ENCODE measurements around the gene MED22.

The MED22 gene

DNA sequence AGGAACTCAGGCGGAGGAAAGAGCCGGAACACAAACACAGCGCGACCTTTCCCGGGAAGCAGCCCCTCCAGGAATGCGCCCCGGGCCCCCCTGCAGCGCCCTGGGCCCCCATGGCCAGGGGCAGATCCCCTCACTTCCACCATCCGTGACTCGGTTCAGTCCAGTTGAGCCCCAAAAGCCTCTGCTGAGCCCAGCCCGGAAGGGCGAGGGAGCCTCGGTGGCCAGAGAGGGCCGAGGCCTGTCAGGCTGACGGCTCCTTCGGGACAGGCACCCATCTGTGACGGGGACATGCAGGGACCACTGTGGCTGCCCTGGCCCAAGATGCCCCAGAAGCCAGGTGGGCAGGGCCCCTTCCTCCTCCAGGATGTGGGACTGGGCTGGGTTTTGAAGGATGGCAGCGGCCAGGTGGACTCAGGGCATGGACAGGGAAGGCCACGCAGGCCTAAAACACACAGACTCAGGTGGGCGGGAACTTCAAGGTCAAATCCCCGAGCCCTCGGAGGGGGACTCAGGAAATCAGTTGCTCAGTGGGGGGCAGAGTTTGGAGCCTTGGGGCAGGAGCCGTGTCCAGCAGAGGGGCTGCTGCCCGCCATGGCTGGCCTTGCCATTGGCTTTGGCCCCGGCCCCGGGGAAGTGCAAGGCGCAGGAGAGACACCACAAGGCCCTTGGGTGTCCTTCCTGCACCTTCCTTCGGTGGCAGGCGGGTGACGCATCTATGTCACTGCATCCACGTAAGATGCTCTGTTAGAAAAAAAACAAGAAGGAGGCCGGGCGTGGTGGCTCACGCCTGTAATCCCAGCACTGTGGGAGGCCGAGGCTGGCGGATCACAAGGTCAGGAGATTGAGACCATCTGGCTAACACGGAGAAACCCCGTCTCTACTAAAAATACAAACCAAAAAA lies 43.2 kb downstream of the MED22 start:
- TF ChIP-seq ZNF175 (tag by site-specific recombination; IDR thresholded peaks at IDR 0.05) = no peak
- TF ChIP-seq ZNF747 (tag by site-specific recombination; IDR thresholded peaks at IDR 0.05) = no peak
- TF ChIP-seq ZNF146 (tag by site-specific recombination; IDR thresholded peaks at IDR 0.05) = no peak
- no peak for TF ChIP-seq ZNF623 (tag by site-specific recombination; IDR thresholded peaks at IDR 0.05)
- TF ChIP-seq ZNF302 (tag by site-specific recombination; IDR thresholded peaks at IDR 0.05; ENCODE audit: low read depth) = no peak
- TF ChIP-seq KLF1 (tag by site-specific recombination; IDR thresholded peaks at IDR 0.05) = no peak
- ChIA-PET POLR2A (no interaction called here), CTCF (interaction anchor here (2.9 kb wide), 1 partner anchor 66 kb away, joined by 12 read pairs; no protein-coding TSS in a partner anchor)
- Histone ChIP-seq H3K4me3 (ENCODE audit: low read depth, low read length) (no peak overlapping the region), H3K27ac (ENCODE audit: extremely low read depth, low read depth, low read length) (no peak overlapping the region), H3K9me3 (ENCODE audit: control insufficient read depth, insufficient read depth, low read depth, low read length) (no peaks in the 10 kb centered on the region), H3K4me1 (ENCODE audit: control insufficient read depth, insufficient read depth, low read length) (no peaks in the 10 kb centered on the region), H3K36me3 (ENCODE audit: control insufficient read depth in 2 of 2, insufficient read depth in 1 of 2, low read length in 2 of 2) (no peaks in the 10 kb centered on the region)

DNA sequence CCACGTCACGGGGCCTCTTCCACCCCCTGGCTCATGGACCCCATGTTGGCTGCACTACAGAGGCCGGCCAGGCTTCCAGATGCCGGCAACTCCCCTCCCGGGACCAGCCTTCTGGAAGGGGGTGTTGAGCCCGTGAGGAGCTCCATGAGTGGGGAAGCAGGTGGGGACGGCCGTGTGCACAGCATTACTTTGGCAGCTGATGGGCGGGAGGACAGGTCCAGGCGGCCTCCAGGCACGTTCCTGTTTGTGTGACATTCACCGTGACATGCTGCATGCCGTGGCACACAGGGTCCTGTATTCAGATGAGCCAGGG lies 43.8 kb downstream of the MED22 start:
- no peak for TF ChIP-seq ZNF292 (tag by site-specific recombination; IDR thresholded peaks at IDR 0.05; ENCODE audit: borderline replicate concordance, low read depth)
- no peak for TF ChIP-seq ZNF350 (tag by site-specific recombination; IDR thresholded peaks at IDR 0.05)
- no peak for TF ChIP-seq ZNF558 (tag by site-specific recombination; IDR thresholded peaks at IDR 0.05)
- TF ChIP-seq, protein P1, sequence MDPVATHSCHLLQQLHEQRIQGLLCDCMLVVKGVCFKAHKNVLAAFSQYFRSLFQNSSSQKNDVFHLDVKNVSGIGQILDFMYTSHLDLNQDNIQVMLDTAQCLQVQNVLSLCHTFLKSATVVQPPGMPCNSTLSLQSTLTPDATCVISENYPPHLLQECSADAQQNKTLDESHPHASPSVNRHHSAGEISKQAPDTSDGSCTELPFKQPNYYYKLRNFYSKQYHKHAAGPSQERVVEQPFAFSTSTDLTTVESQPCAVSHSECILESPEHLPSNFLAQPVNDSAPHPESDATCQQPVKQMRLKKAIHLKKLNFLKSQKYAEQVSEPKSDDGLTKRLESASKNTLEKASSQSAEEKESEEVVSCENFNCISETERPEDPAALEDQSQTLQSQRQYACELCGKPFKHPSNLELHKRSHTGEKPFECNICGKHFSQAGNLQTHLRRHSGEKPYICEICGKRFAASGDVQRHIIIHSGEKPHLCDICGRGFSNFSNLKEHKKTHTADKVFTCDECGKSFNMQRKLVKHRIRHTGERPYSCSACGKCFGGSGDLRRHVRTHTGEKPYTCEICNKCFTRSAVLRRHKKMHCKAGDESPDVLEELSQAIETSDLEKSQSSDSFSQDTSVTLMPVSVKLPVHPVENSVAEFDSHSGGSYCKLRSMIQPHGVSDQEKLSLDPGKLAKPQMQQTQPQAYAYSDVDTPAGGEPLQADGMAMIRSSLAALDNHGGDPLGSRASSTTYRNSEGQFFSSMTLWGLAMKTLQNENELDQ (tag by site-specific recombination; IDR thresholded peaks at IDR 0.05; ENCODE audit: low read depth) = no peak
- no peak for TF ChIP-seq KLF1 (tag by site-specific recombination; IDR thresholded peaks at IDR 0.05)
- TF ChIP-seq, protein P2, sequence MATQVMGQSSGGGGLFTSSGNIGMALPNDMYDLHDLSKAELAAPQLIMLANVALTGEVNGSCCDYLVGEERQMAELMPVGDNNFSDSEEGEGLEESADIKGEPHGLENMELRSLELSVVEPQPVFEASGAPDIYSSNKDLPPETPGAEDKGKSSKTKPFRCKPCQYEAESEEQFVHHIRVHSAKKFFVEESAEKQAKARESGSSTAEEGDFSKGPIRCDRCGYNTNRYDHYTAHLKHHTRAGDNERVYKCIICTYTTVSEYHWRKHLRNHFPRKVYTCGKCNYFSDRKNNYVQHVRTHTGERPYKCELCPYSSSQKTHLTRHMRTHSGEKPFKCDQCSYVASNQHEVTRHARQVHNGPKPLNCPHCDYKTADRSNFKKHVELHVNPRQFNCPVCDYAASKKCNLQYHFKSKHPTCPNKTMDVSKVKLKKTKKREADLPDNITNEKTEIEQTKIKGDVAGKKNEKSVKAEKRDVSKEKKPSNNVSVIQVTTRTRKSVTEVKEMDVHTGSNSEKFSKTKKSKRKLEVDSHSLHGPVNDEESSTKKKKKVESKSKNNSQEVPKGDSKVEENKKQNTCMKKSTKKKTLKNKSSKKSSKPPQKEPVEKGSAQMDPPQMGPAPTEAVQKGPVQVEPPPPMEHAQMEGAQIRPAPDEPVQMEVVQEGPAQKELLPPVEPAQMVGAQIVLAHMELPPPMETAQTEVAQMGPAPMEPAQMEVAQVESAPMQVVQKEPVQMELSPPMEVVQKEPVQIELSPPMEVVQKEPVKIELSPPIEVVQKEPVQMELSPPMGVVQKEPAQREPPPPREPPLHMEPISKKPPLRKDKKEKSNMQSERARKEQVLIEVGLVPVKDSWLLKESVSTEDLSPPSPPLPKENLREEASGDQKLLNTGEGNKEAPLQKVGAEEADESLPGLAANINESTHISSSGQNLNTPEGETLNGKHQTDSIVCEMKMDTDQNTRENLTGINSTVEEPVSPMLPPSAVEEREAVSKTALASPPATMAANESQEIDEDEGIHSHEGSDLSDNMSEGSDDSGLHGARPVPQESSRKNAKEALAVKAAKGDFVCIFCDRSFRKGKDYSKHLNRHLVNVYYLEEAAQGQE (tag by site-specific recombination; IDR thresholded peaks at IDR 0.05) = no peak
- TF ChIP-seq ZNF302 (tag by site-specific recombination; IDR thresholded peaks at IDR 0.05; ENCODE audit: low read depth) = no peak
- TF ChIP-seq ZNF391 (tag by site-specific recombination; IDR thresholded peaks at IDR 0.05; ENCODE audit: borderline replicate concordance, low read depth) = no peak
- TF ChIP-seq ZBTB8A (tag by site-specific recombination; IDR thresholded peaks at IDR 0.05) = no peak
- TF ChIP-seq OVOL3 (tag by site-specific recombination; IDR thresholded peaks at IDR 0.05) = no peak
- TF ChIP-seq, protein P3, sequence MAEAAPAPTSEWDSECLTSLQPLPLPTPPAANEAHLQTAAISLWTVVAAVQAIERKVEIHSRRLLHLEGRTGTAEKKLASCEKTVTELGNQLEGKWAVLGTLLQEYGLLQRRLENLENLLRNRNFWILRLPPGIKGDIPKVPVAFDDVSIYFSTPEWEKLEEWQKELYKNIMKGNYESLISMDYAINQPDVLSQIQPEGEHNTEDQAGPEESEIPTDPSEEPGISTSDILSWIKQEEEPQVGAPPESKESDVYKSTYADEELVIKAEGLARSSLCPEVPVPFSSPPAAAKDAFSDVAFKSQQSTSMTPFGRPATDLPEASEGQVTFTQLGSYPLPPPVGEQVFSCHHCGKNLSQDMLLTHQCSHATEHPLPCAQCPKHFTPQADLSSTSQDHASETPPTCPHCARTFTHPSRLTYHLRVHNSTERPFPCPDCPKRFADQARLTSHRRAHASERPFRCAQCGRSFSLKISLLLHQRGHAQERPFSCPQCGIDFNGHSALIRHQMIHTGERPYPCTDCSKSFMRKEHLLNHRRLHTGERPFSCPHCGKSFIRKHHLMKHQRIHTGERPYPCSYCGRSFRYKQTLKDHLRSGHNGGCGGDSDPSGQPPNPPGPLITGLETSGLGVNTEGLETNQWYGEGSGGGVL (tag by site-specific recombination; IDR thresholded peaks at IDR 0.05) = no peak
- no peak for TF ChIP-seq MEIS1 (CRISPR knock-in tag; IDR thresholded peaks at IDR 0.05; ENCODE audit: borderline replicate concordance)
- TF ChIP-seq, protein P4, sequence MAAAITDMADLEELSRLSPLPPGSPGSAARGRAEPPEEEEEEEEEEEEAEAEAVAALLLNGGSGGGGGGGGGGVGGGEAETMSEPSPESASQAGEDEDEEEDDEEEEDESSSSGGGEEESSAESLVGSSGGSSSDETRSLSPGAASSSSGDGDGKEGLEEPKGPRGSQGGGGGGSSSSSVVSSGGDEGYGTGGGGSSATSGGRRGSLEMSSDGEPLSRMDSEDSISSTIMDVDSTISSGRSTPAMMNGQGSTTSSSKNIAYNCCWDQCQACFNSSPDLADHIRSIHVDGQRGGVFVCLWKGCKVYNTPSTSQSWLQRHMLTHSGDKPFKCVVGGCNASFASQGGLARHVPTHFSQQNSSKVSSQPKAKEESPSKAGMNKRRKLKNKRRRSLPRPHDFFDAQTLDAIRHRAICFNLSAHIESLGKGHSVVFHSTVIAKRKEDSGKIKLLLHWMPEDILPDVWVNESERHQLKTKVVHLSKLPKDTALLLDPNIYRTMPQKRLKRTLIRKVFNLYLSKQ (tag by site-specific recombination; IDR thresholded peaks at IDR 0.05; ENCODE audit: borderline replicate concordance) = no peak
- no peak for TF ChIP-seq SP2 (tag by site-specific recombination; IDR thresholded peaks at IDR 0.05)
- ChIA-PET POLR2A (no interaction called here), CTCF (no interaction called here)
- no peak overlapping the region for H3K27ac ChIP-seq (ENCODE audit: extremely low read depth, low read depth, low read length)
- no peaks in the 10 kb centered on the region for H3K4me1 ChIP-seq (ENCODE audit: control insufficient read depth, insufficient read depth, low read length)
- no peak overlapping the region for H3K4me3 ChIP-seq (ENCODE audit: low read depth, low read length)
- H3K9me3 ChIP-seq (ENCODE audit: control insufficient read depth, insufficient read depth, low read depth, low read length) = no peaks in the 10 kb centered on the region
- H3K36me3 ChIP-seq (ENCODE audit: control insufficient read depth in 2 of 2, insufficient read depth in 1 of 2, low read length in 2 of 2) = no peaks in the 10 kb centered on the region

Data from HEK293 (cell line).